Endothelial cell of umbilical vein (primary cell): Measurements from ENCODE around the gene PPP3CA. TPM values are rescaled to one million over a fixed set of nuclear protein-coding genes. Genes with fewer than 3 reads are reported as not detected.

Experiments used
- BruUV-seq: library from RNA; stranded (reverse); fragments of 400-500 nt; replicated peaks from 2 replicates; lab custom pipeline; 2021; lab: Mats Ljungman, UMichigan
- CTCF ChIA-PET: fragments of 300-600, 350-600 bp; sonication (Branson Sonifier 250); formaldehyde crosslinking; loops from one replicate; lab custom pipeline; 2021; ENCODE audit warnings: antibody characterized with exemption, inconsistent platforms; lab: Charles Lee
- POLR2A ChIA-PET: fragments of 300-600, 350-600 bp; sonication (Branson Sonifier 250); formaldehyde crosslinking; loops from one replicate; lab custom pipeline; 2021; ENCODE audit warnings: antibody characterized with exemption, inconsistent platforms; lab: Charles Lee
- DNase-seq: peaks from one replicate; pipeline ENCODE4 v3.0.0-alpha.2; 2011; ENCODE audit warnings: low read depth, low spot score
- FAIRE-seq: peaks from 2 replicates; lab custom pipeline; 2011; peaks lifted over from hg19 to GRCh38; lab: Jason Lieb, UNC
- H2AFZ ChIP-seq: 2 replicates; pipeline ENCODE4 v1.6.0; 2012; ENCODE audit warnings: low read depth, low read length, control low read depth, inconsistent platforms
- H3K27ac ChIP-seq: 2 replicates; pipeline ENCODE4 v1.5.1; 2011; ENCODE audit warnings: low read depth, mild to moderate bottlenecking, control low read depth, low read length, moderate library complexity; ENCODE audit not compliant: insufficient read depth
- H3K27me3 ChIP-seq, 2 experiments: 2 replicates each; pipeline versions ENCODE4 v1.6.0 to v1.6.1; 2011; ENCODE audit warnings: low read length in 2 of 2, mixed read lengths in 1 of 2; ENCODE audit not compliant: control insufficient read depth in 2 of 2, insufficient read depth in 2 of 2
- H3K36me3 ChIP-seq, 2 experiments: 2 replicates in 1 of 2; 3 replicates in 1 of 2; pipeline ENCODE4 v1.5.1; 2011; ENCODE audit warnings: low read length in 2 of 2, mild to moderate bottlenecking in 1 of 2, moderate library complexity in 1 of 2; ENCODE audit not compliant: control insufficient read depth in 2 of 2, insufficient read depth in 2 of 2; ENCODE audit errors: extremely low read depth in 1 of 2
- H3K4me1 ChIP-seq: 3 replicates; pipeline ENCODE4 v1.5.1; 2011; ENCODE audit warnings: mild to moderate bottlenecking, low read length; ENCODE audit not compliant: control insufficient read depth, insufficient read depth; ENCODE audit errors: extremely low read depth
- H3K4me2 ChIP-seq: 2 replicates; pipeline ENCODE4 v1.6.1; 2011; ENCODE audit warnings: low read length, control low read depth, mixed read lengths; ENCODE audit not compliant: insufficient read depth
- H3K4me3 ChIP-seq, 3 experiments: fragments of 200-600 bp in 1 of 3; sonication (generic), shearing (Covaris generic) in 1 of 3; replicated peaks in 1 of 3; 2 replicates each; pipeline ENCODE4 v1.5.1; 2011 to 2016; ENCODE audit warnings: control low read depth in 3 of 3, low read length in 3 of 3, mild to moderate bottlenecking in 2 of 3, inconsistent platforms in 1 of 3, low read depth in 1 of 3, moderate library complexity in 1 of 3; ENCODE audit not compliant: insufficient read depth in 1 of 3
- H3K79me2 ChIP-seq: 2 replicates; pipeline ENCODE4 v1.6.0; 2012; ENCODE audit warnings: low read length, inconsistent platforms; ENCODE audit not compliant: control insufficient read depth, insufficient read depth
- H3K9ac ChIP-seq: replicated peaks from 2 replicates; pipeline ENCODE3; 2011; ENCODE audit warnings: low read length, control low read depth; ENCODE audit not compliant: insufficient read depth; ENCODE audit errors: extremely low read depth
- H3K9me1 ChIP-seq: replicated peaks from 3 replicates; pipeline ENCODE4 v1.6.0; 2011; ENCODE audit warnings: mild to moderate bottlenecking, low read length; ENCODE audit not compliant: control insufficient read depth, insufficient read depth; ENCODE audit errors: extremely low read depth
- H3K9me3 ChIP-seq: replicated peaks from 2 replicates; pipeline ENCODE4 v1.5.1; 2012; ENCODE audit warnings: low read length, inconsistent platforms; ENCODE audit not compliant: control insufficient read depth, insufficient read depth
- H4K20me1 ChIP-seq: replicated peaks from 2 replicates; pipeline ENCODE3; 2011; ENCODE audit warnings: mild to moderate bottlenecking, low read length; ENCODE audit not compliant: control insufficient read depth, insufficient read depth; ENCODE audit errors: extremely low read depth
- CTCF ChIP-seq, 2 donors: IDR thresholded peaks; 1 replicate in 1 of 2; 2 replicates in 1 of 2; pipeline ENCODE4 v1.5.1; 2011; ENCODE audit warnings: low read length in 2 of 2, mild to moderate bottlenecking in 2 of 2, moderate library complexity in 2 of 2, control low read depth in 1 of 2, inconsistent platforms in 1 of 2, low read depth in 1 of 2; ENCODE audit not compliant: insufficient read depth in 1 of 2; ENCODE audit errors: extremely low read depth in 1 of 2
- EZH2 ChIP-seq: IDR thresholded peaks from 2 replicates; pipeline ENCODE4 v1.6.1; 2012; ENCODE audit warnings: borderline replicate concordance, low read depth, mild to moderate bottlenecking, moderate library complexity, low read length, inconsistent platforms; ENCODE audit not compliant: severe bottlenecking
- FOS ChIP-seq: IDR thresholded peaks from 2 replicates; pipeline ENCODE4 v1.6.1; 2011; ENCODE audit warnings: mild to moderate bottlenecking, low read length, moderate library complexity, borderline replicate concordance; ENCODE audit not compliant: insufficient read depth
- GATA2 ChIP-seq: IDR thresholded peaks from 2 replicates; pipeline ENCODE4 v1.7.0; 2011; ENCODE audit warnings: low read depth, mild to moderate bottlenecking, moderate library complexity, mixed read lengths, low read length; ENCODE audit not compliant: insufficient read length, insufficient read depth
- JUN ChIP-seq: IDR thresholded peaks from 2 replicates; pipeline ENCODE4 v1.6.1; 2011; ENCODE audit warnings: borderline replicate concordance, low read depth; ENCODE audit not compliant: insufficient read length, insufficient read depth
- MAX ChIP-seq: IDR thresholded peaks from 2 replicates; pipeline ENCODE4 v1.6.1; 2011; ENCODE audit not compliant: insufficient read depth, insufficient read length
- MYC ChIP-seq: IDR thresholded peaks from one replicate; pipeline ENCODE4 v1.6.1; 2011; ENCODE audit warnings: mild to moderate bottlenecking, low read depth, low read length
- POLR2A ChIP-seq: IDR thresholded peaks from 2 replicates; pipeline ENCODE4 v1.6.1; 2012; ENCODE audit warnings: low read depth, mild to moderate bottlenecking, control low read depth, low read length
- POLR2AphosphoS5 ChIP-seq: IDR thresholded peaks from 2 replicates; pipeline ENCODE4 v1.6.1; 2012; ENCODE audit warnings: low read depth, mild to moderate bottlenecking, control low read depth, low read length, moderate library complexity; ENCODE audit not compliant: insufficient read depth
- dilution Hi-C: fragments of 300-500 bp; cut with MboI; formaldehyde crosslinking; loops from one replicate; pipeline ENCODE4 v1.15.0; 2019; ENCODE audit warnings: low sequenced_read_pairs; ENCODE audit not compliant: extremely low pct_ligation_motif_present
- intact Hi-C: fragments of 100-400 bp; cut with micrococcal nuclease; formaldehyde crosslinking; loops from one replicate; pipeline ENCODE4 v1.10.0; 2022
- polyA plus RNA-seq, 4 experiments: library from polyadenylated mRNA; depleted of rRNA in 3 of 4; stranded (reverse) in 3 of 4; unstranded in 1 of 4; fragments of >200 nt; gene quantifications; 2 replicates each; pipeline versions ENCODE4 v1.2.1 to v1.2.3, GENCODE V29; 2011 to 2012; ENCODE audit warnings: missing spikeins in 1 of 4
- total RNA-seq: library from RNA; stranded (reverse); gene quantifications from 2 replicates; pipeline ENCODE4 v1.2.3, GENCODE V29; 2021

Gene PPP3CA
- total and polyA plus RNA-seq, 2 donors (not counting 3 experiments of a cell fraction or from before 2014, with no cell fraction given): 7.0 to 43.3 TPM

GRCh38 chr4:101044766-101045165 is 302.6 kb downstream of the PPP3CA start:
- Histone ChIP-seq H3K4me2 (no peak overlapping the region), H3K79me2 (no peaks in the 10 kb centered on the region), H3K9me3 (no peaks in the 10 kb centered on the region), H4K20me1 (no peaks in the 10 kb centered on the region), H3K9me1 (no peaks in the 10 kb centered on the region), H3K4me3 (no peak overlapping the region), H2AFZ (no peak overlapping the region), H3K4me1 (no peaks in the 10 kb centered on the region), H3K27me3 (no peaks in the 10 kb centered on the region), H3K9ac (no peak overlapping the region), H3K27ac (no peak overlapping the region), H3K36me3 (no peaks in the 10 kb centered on the region)
- FAIRE-seq (no peak), DNase-seq (no peak)
- CTCF ChIA-PET: no interaction called here
- dilution Hi-C loops: no loop called here
- no peak for TF ChIP-seq POLR2AphosphoS5
- no peak for TF ChIP-seq JUN
- TF ChIP-seq MYC: no peak
- TF ChIP-seq POLR2A: no peak
- no peak for TF ChIP-seq MAX
- TF ChIP-seq EZH2: no peak
- no peak for TF ChIP-seq GATA2
- no peak for TF ChIP-seq CTCF (IDR thresholded peaks at IDR 0.05; ENCODE audit: extremely low read depth in 1 of 2, insufficient read depth in 1 of 2, low read depth in 1 of 2, low read length in 2 of 2)
- TF ChIP-seq FOS: no peak
- BruUV-seq: no TSS peak
- intact Hi-C loops: no loop called here
- POLR2A ChIA-PET: no interaction called here
